ENCODE measurements around the gene TPBG. TPM values are rescaled to one million over a fixed set of nuclear protein-coding genes. Genes with fewer than 3 reads are reported as not detected.
A peak's percentile ranks its signal among the peaks of the same experiment; 100 is the strongest.

TPBG gene
- total and polyA plus RNA-seq, 8 donors, result 2.8 to 13.6 (median 5.3) TPM

- Histone ChIP-seq H3K9me3 (no peaks in the 10 kb centered on the region), H3K27me3 (no peaks in the 10 kb centered on the region), H3K4me3 (no peak overlapping the region), H3K4me1 (no peaks in the 10 kb centered on the region), H3K27ac (no peak overlapping the region), H3K36me3 (no peaks in the 10 kb centered on the region)
- intact Hi-C loops (cut with DNase I), result no loop called here
- FAIRE-seq (no peak), ATAC-seq (no peak), DNase-seq (no peak)
- no peak for TF ChIP-seq CTCF (IDR thresholded peaks at IDR 0.05)
- 44 to 60% methylated on average over 2 of the region's 2 CpGs for WGBS, 2 donors
Observed at GRCh38 chr6:82360552-82360951, 3.1 kb upstream of the TPBG start.

- H3K27me3 ChIP-seq, result no peaks in the 10 kb centered on the region
- TF ChIP-seq CTCF (IDR thresholded peaks at IDR 0.05), result no peak
- FAIRE-seq (no peak), ATAC-seq (no peak), DNase-seq (no peak)
- H3K9me3 ChIP-seq, result no peaks in the 10 kb centered on the region
- H3K27ac ChIP-seq, result no peak overlapping the region
- no peaks in the 10 kb centered on the region for H3K36me3 ChIP-seq
- 66 to 67% methylated on average over 3 of the region's 3 CpGs for WGBS, 2 donors
- H3K4me1 ChIP-seq, result no peaks in the 10 kb centered on the region
- no peak overlapping the region for H3K4me3 ChIP-seq
- intact Hi-C loops (cut with DNase I), result no loop called here
Observed at GRCh38 chr6:82361631-82362030, 2.0 kb upstream of the TPBG start.

- WGBS, 2 donors, result 49 to 59% methylated on average over 4 of the region's 4 CpGs
- ATAC-seq, result no peak
- no peak for FAIRE-seq
- no peaks in the 10 kb centered on the region for H3K27me3 ChIP-seq
- H3K4me1 ChIP-seq, result no peaks in the 10 kb centered on the region
- TF ChIP-seq CTCF (IDR thresholded peaks at IDR 0.05), result no peak
- H3K9me3 ChIP-seq, result peaks cover 0 to 2% (median 0%) of the 10 kb centered on the region in 4 donors
- H3K27ac ChIP-seq, result no peak overlapping the region
- intact Hi-C loops (cut with DNase I), result no loop called here
- no peak overlapping the region for H3K4me3 ChIP-seq
- no peak for DNase-seq
- no peaks in the 10 kb centered on the region for H3K36me3 ChIP-seq
Observed at GRCh38 chr6:82362144-82362543, 1.5 kb upstream of the TPBG start.

- H3K27me3 ChIP-seq, result no peaks in the 10 kb centered on the region
- TF ChIP-seq CTCF (IDR thresholded peaks at IDR 0.05), result no peak
- peaks cover 0 to 3% (median 0%) of the 10 kb centered on the region in 4 donors for H3K9me3 ChIP-seq
- H3K36me3 ChIP-seq, result no peaks in the 10 kb centered on the region
- no peak for ATAC-seq
- peak overlapping the region in 2 of 4 donors; percentile 81 to 82 for H3K27ac ChIP-seq
- H3K4me3 ChIP-seq, result peak overlapping the region; percentile 59 to 80 (median 70)
- H3K4me1 ChIP-seq, result no peaks in the 10 kb centered on the region
- intact Hi-C loops (cut with DNase I), result no loop called here
- 5% methylated on average over 13 of the region's 13 CpGs for WGBS, 2 donors
- FAIRE-seq, result no peak
- DNase-seq, result no peak
Observed at GRCh38 chr6:82362878-82363427, 664 bp upstream of the TPBG start.
